SK-N-DZ (cell line): ENCODE data around the gene SLC35D1.
"Not testable (repeated sequence)": the region's sequence is repeated elsewhere in the genome, so short reads cannot be mapped to it uniquely, and the experiment has no call there.

Source experiments
- DNase-seq: peaks from one replicate; pipeline ENCODE4 v3.0.0-alpha.2; 2015; ENCODE audit warnings: low spot score
- small RNA-seq, 2 experiments: library from RNA; depleted of rRNA; stranded (forward); fragments of <200 nt; gene quantifications; one replicate each; pipeline ENCODE3, GENCODE V24; 2014

Gene SLC35D1

DNA sequence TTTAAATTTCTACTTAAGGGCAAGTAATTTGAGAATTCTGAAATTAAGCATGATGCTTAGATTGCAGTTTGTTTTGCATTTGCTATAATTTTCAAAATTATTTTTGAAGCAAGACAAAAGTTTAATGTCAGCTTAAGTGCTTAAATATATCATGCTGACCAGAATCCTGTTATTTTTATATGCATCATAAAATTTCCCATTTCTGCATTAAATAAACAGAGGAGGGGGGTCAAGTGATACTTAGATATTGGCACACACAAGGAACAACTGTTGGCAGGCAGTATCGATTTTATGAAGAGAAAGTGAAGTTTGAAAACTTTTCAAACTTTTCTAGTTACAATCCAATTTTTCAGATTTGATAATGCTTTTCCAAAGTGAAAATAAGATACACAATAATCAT lies 68.1 kb downstream of the SLC35D1 start:
- DNase-seq = no peak

DNA sequence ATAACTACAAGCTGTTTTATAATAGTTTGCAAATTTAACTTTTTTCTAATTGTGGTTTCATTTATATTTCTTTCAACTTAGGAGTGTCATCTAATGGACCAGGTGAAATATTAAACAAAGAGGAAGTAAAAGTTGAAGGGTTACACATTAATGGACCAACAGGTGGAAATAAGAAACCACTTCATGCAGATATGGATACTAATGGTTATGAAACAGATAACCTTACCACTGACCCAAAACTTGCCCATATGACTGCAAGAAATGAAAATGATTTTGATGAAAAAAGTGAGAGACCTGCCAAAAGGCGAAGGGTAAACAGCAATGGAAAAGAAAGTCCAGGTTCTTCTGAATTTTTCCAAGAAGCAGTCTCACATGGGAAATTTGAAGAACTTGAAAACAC lies 69.5 kb downstream of the SLC35D1 start:
- DNase-seq = no peak

DNA sequence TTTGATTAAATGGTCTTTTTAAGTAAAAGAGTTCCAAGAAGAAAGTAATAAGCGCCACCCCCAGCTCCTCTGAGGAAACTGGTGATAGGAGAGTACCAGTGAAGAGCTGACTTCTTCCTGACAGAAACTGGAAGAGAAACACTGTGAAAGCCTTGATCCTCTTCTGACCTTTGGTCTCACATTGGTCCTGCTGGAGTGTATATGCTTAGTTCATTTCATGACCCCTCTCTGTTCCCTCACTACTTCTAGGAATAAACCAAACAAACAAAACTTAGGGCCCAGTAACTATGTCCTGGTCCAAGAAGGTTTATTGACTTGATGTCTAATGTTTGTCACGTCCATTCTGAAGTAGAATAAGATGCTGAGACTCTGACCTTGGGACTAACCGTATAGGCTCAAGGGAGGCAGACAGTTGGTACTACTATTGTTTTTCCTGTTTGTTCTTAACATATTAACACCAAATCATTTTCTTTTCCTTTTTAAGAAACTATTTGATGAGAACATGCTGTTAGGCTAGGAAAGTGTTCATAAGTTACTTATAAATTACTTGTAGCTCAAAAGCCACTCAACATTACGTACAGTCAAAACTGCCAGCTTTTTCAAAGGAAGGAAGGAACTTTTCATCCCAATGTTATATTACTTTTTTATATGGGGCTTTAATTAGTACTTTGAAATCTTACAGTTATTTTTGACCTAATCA lies 71.2 kb downstream of the SLC35D1 start:
- DNase-seq = no peak

DNA sequence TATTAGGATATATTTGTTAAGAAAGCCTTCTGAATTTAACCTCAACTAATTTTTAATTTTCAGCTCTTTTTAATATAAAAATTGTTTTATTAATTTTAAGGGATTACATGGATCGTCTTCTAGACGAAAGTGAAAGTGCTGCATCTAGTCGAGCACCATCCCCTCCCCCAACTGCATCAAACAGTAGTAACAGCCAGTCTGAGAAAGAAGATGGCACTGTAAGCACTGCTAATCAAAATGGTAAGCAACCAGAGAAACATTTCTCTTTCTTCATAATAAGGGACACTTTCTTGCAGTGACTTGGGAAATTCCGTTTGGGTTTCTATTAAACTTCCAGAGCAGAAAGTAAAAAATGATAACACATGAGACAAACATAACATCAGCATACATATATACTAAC lies 72.3 kb downstream of the SLC35D1 start:
- DNase-seq = no peak

DNA sequence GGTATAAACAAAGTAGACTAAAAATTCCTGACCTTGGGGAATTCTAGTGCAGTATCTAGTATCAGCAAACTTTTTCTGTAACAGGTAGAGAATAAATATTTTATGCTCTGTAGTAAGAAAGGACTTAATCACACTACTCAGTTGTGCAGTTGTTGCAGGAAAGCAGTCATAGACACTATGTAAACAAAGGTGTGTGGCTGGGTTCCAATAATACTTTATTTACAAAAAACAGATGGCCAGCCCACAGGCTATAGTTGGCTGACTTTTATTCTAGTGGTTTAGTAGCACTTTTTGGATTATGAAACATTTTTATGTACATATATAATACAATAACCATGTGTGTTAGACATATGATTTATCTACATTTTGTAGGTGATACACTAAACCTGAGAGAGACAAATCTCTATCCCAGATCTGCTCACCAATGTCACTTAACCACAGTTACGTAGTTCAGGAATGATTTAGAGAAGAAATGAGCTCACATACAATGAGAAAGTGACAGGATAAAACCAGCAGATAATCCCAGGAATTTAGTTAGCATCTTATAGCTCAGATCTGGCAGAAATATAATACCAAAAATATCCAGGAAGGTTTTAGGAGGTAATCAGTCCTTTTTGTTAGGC lies 73.1 kb downstream of the SLC35D1 start:
- DNase-seq = no peak

DNA sequence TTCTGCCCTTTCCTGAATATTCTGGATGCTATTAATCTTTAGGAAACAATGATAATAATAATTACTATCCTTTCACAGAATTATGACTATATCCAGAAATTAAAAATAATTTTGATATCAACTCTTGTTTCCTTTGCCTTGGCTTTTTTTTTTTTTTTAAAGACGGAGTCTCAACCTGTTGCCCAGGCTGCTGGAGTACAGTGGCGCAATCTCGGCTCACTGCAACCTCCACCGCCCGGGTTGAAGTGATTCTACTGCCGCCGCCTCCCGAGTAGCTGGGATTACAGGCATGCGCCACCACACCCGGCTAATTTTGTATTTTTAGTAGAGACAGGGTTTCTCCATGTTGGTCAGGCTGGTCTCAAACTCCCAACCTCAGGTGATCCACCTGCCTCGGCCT lies 74.3 kb downstream of the SLC35D1 start:
- not testable (repeated sequence) for DNase-seq

DNA sequence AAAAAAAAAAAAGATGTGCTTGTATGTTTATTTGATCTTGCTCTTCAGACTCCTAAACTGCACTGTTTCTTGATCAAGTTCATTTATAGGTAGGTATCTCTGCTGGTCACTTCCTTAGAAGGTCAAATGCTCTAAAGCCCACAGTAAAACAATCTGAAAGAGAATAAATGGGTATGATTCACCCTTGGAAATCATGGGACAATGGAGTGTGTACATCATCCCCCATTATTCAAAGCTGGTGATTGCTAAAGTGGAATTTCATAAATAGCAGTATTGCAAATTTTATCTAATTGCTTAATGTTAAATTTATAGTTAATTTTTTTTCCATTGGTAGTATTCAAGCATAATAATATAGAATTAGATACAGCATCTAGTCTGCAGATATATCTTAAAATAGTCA lies 75.7 kb downstream of the SLC35D1 start:
- no peak for DNase-seq

DNA sequence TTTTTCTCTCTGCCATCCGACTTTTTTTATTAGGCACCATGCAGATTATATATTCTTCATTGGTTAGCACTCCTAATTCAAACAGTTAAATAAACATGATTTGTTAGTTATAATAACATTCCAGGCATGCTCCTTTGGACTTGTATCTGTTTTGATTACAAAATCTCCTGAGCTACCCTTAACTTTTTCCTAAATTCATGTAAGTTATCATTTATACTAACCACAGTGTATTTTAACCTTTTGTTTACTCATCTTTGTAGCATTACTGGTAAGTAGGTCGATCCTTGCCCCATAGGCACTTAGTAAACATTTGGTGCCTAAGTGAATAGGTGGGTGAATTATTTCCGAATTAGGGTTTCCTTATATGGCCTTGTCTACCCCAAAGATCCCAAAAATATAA lies 85.4 kb downstream of the SLC35D1 start:
- no peak for DNase-seq

DNA sequence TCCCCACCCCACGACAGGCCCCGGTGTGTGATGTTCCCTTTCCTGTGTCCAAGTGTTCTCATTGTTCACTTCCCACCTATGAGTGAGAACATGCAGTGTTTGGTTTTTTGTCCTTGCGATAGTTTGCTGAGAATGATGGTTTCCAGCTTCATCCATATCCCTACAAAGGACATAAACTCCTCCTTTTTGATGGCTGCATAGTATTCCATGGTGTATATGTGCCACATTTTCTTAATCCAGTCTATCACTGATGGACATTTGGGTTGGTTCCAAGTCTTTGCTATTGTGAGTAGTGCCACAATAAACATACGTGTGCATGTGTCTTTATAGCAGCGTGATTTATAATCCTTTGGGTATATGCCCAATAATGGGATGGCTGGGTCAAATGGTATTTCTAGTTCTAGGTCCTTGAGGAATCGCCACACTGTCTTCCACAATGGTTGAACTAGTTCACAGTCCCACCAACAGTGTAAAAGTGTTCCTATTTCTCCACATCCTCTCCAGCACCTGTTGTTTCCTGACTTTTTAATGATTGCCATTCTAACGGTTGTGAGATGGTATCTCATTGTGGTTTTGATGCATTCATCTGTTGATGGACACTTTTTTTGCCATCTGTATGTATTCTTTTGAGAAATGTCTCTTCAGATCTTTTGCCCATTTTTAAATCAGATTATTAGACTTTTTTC lies 87.6 kb downstream of the SLC35D1 start:
- not testable (repeated sequence) for DNase-seq

DNA sequence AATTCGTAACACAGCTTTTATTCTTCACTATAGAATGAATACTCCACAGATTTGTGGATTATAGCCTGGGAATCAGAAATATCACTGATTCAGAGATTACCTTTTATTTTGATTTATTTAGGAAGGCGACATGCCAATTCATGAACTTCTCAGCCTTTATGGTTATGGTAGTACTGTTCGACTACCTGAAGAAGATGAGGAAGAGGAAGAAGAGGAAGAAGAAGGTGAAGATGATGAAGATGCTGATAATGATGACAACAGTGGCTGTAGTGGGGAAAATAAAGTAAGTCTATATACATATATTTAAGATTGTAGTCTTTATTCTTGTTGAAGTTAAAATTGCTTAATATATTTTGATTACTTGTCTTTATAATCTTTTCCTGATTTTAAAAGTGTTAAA lies 96.0 kb downstream of the SLC35D1 start:
- DNase-seq = no peak

DNA sequence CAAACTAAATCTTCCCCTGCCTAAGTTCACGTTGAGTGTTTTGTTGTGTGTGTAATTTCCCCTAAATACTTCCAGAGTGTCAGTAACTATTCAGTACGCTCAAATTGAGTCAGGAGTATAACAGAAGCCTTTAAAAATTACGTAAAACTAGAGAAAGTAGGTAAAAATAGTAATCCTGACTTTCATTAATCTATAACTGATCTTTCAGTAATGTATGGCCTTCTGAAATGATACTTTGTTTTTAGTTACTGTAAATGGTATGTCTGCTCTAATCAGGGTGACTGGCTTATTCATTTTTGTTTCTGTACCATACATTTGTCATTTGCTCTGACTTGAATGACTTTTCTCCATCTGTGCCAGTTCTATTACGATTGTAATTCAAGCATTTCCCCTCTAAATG lies 99.7 kb downstream of the SLC35D1 start:
- no peak for DNase-seq

DNA sequence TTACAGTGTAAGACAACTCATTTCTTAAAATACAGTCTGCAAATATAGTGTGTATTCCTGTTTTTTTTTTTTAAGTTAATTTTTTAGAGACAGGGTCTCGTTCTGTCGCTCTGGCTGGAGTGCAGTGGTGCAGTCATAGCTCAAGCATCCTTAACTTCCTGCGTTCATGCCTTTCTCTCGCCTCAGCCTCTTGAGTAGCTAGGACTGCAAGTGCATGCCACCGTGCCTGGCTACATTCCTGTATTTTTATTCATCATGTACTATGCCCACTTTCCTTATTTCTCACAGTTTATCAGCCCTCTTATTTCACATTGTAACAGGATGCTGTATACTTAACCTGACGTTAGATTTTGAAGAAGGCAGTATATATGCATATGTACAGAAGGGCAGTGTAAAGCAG lies 102.4 kb downstream of the SLC35D1 start:
- DNase-seq = no peak

Small RNAs within 50 kb of the gene (small RNA-seq; reads per million reads assigned to genes)
- gene RF00322 = 0 reads per million in 2 experiments
